Measurements from ENCODE around the gene BBS7.

BBS7 gene

GRCh38 chr4:121814756-121815155 is 55.5 kb downstream of the BBS7 start:
- TF ChIP-seq PPARA (CRISPR knock-in tag; IDR thresholded peaks at IDR 0.05; ENCODE audit: borderline replicate concordance) (no peak), ZNF565 (CRISPR knock-in tag; conservative IDR thresholded peaks at IDR 0.05; ENCODE audit: low read depth) (no peak), CSDC2 (CRISPR knock-in tag; IDR thresholded peaks at IDR 0.05) (no peak), TOX (CRISPR knock-in tag; IDR thresholded peaks at IDR 0.05; ENCODE audit: borderline replicate concordance) (no peak), ESRRG (CRISPR knock-in tag; IDR thresholded peaks at IDR 0.05) (no peak), OSR1 (CRISPR knock-in tag; IDR thresholded peaks at IDR 0.05) (no peak), BACH2 (CRISPR knock-in tag; IDR thresholded peaks at IDR 0.05; ENCODE audit: borderline replicate concordance) (no peak), ZC3H10 (CRISPR knock-in tag; IDR thresholded peaks at IDR 0.05) (no peak)
- peak; percentile 26 for ATAC-seq

- ATAC-seq: no peak
- no peak for TF ChIP-seq CREB5 (CRISPR knock-in tag; IDR thresholded peaks at IDR 0.05; ENCODE audit: low read depth)
- TF ChIP-seq PPARA (CRISPR knock-in tag; IDR thresholded peaks at IDR 0.05; ENCODE audit: borderline replicate concordance): no peak
- TF ChIP-seq ARNTL (CRISPR knock-in tag; IDR thresholded peaks at IDR 0.05; ENCODE audit: borderline replicate concordance, low read depth): no peak
- no peak for TF ChIP-seq ZFP3 (CRISPR knock-in tag; IDR thresholded peaks at IDR 0.05)
- no peak for TF ChIP-seq CSRNP3 (CRISPR knock-in tag; IDR thresholded peaks at IDR 0.05)
- TF ChIP-seq BACH2 (CRISPR knock-in tag; IDR thresholded peaks at IDR 0.05; ENCODE audit: borderline replicate concordance): no peak
- TF ChIP-seq CSDC2 (CRISPR knock-in tag; IDR thresholded peaks at IDR 0.05): no peak
- TF ChIP-seq, protein P1, sequence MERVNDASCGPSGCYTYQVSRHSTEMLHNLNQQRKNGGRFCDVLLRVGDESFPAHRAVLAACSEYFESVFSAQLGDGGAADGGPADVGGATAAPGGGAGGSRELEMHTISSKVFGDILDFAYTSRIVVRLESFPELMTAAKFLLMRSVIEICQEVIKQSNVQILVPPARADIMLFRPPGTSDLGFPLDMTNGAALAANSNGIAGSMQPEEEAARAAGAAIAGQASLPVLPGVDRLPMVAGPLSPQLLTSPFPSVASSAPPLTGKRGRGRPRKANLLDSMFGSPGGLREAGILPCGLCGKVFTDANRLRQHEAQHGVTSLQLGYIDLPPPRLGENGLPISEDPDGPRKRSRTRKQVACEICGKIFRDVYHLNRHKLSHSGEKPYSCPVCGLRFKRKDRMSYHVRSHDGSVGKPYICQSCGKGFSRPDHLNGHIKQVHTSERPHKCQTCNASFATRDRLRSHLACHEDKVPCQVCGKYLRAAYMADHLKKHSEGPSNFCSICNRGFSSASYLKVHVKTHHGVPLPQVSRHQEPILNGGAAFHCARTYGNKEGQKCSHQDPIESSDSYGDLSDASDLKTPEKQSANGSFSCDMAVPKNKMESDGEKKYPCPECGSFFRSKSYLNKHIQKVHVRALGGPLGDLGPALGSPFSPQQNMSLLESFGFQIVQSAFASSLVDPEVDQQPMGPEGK (CRISPR knock-in tag; IDR thresholded peaks at IDR 0.05; ENCODE audit: borderline replicate concordance): no peak
- TF ChIP-seq TCF4 (CRISPR knock-in tag; IDR thresholded peaks at IDR 0.05; ENCODE audit: borderline replicate concordance): no peak
- no peak for TF ChIP-seq ZNF8 (CRISPR knock-in tag; IDR thresholded peaks at IDR 0.05)
- TF ChIP-seq ZFP30 (CRISPR knock-in tag; IDR thresholded peaks at IDR 0.05): no peak
- TF ChIP-seq, protein P2, sequence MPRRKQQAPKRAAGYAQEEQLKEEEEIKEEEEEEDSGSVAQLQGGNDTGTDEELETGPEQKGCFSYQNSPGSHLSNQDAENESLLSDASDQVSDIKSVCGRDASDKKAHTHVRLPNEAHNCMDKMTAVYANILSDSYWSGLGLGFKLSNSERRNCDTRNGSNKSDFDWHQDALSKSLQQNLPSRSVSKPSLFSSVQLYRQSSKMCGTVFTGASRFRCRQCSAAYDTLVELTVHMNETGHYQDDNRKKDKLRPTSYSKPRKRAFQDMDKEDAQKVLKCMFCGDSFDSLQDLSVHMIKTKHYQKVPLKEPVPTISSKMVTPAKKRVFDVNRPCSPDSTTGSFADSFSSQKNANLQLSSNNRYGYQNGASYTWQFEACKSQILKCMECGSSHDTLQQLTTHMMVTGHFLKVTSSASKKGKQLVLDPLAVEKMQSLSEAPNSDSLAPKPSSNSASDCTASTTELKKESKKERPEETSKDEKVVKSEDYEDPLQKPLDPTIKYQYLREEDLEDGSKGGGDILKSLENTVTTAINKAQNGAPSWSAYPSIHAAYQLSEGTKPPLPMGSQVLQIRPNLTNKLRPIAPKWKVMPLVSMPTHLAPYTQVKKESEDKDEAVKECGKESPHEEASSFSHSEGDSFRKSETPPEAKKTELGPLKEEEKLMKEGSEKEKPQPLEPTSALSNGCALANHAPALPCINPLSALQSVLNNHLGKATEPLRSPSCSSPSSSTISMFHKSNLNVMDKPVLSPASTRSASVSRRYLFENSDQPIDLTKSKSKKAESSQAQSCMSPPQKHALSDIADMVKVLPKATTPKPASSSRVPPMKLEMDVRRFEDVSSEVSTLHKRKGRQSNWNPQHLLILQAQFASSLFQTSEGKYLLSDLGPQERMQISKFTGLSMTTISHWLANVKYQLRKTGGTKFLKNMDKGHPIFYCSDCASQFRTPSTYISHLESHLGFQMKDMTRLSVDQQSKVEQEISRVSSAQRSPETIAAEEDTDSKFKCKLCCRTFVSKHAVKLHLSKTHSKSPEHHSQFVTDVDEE (CRISPR knock-in tag; IDR thresholded peaks at IDR 0.05): no peak
- no peak for TF ChIP-seq ZNF565 (CRISPR knock-in tag; conservative IDR thresholded peaks at IDR 0.05; ENCODE audit: low read depth)
- no peak for TF ChIP-seq ZC3H10 (CRISPR knock-in tag; IDR thresholded peaks at IDR 0.05)
Observed at GRCh38 chr4:121811122-121811521, 59.2 kb downstream of the BBS7 start.

DNA sequence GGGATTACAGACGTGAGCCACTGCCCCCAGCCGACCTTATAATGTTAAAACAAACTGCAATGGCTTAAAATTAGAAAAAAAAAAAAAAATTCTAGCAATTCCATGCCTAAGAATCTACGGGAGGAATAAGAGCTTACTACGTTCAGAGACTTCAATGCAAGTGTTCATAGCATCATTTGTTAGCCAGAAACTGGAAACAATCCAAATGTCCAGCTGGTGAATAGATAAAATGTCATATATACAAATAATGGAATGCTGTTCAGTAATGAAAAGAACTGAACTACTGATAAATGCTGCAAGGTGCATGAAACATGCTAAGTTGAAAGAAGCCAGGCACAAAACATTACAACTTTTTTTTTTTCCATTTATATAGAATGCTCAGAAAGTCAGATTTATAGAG is 63.9 kb downstream of the BBS7 start:
- no peak for ATAC-seq
- TF ChIP-seq GLIS3 (CRISPR knock-in tag; IDR thresholded peaks at IDR 0.05) (no peak), ZNF70 (CRISPR knock-in tag; IDR thresholded peaks at IDR 0.05) (no peak), RARB (CRISPR knock-in tag; IDR thresholded peaks at IDR 0.05) (no peak), ISL1 (CRISPR knock-in tag; IDR thresholded peaks at IDR 0.05) (no peak), ZC3H10 (CRISPR knock-in tag; IDR thresholded peaks at IDR 0.05) (no peak), SNAI2 (CRISPR knock-in tag; IDR thresholded peaks at IDR 0.05) (no peak), ARNTL (CRISPR knock-in tag; IDR thresholded peaks at IDR 0.05; ENCODE audit: borderline replicate concordance, low read depth) (no peak)

DNA sequence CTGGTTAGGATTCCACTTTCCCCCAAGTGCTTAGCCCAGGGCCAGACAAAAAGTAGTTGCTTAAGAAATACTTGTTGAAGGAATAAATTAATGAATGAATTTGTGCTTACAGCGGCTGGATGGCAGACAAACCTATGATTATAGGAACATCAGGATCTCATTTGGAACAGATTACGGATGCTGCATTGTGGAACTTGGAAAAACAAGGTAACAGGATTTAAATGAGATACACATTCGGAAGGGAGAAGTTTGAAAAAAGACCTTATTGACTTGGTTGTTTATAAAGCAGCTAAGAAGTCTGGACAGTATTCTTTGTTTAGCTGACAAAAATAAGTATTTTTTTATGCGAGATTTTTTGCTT is 68.6 kb downstream of the BBS7 start:
- no peak for ATAC-seq
- TF ChIP-seq PPARA (CRISPR knock-in tag; IDR thresholded peaks at IDR 0.05; ENCODE audit: borderline replicate concordance): no peak
